Esophagus (tissue), 2 donors: ENCODE measurements around the gene BEND7. TPM values are rescaled to one million over a fixed set of nuclear protein-coding genes. Genes with fewer than 3 reads are reported as not detected.

Experiments
- H3K27ac ChIP-seq, 2 donors: one replicate each; pipeline ENCODE4 v1.5.1; 2013; ENCODE audit warnings: low read depth in 2 of 2, mild to moderate bottlenecking in 2 of 2, inconsistent platforms in 1 of 2, low read length in 1 of 2, moderate library complexity in 1 of 2
- H3K27me3 ChIP-seq, 2 donors: one replicate each; pipeline ENCODE4 v1.6.1; 2013; ENCODE audit warnings: low read length in 2 of 2, control low read depth in 1 of 2, mild to moderate bottlenecking in 1 of 2; ENCODE audit not compliant: insufficient read depth in 2 of 2, control insufficient read depth in 1 of 2
- H3K36me3 ChIP-seq, 2 donors: one replicate each; pipeline ENCODE4 v1.6.1; 2013; ENCODE audit warnings: low read length in 1 of 2; ENCODE audit not compliant: control insufficient read depth in 2 of 2, insufficient read depth in 2 of 2
- H3K4me1 ChIP-seq, 2 donors: one replicate each; pipeline ENCODE4 v1.6.1; 2013; ENCODE audit warnings: low read length in 1 of 2; ENCODE audit not compliant: control insufficient read depth in 2 of 2, insufficient read depth in 2 of 2
- H3K4me3 ChIP-seq, 2 donors: one replicate each; pipeline ENCODE4 v1.5.1; 2013; ENCODE audit warnings: low read length in 2 of 2, mild to moderate bottlenecking in 2 of 2, low read depth in 1 of 2, moderate library complexity in 1 of 2
- H3K9me3 ChIP-seq, 2 donors: one replicate each; pipeline ENCODE4 v1.6.1; 2013; ENCODE audit warnings: mild to moderate bottlenecking in 2 of 2, low read depth in 1 of 2, low read length in 1 of 2, moderate library complexity in 1 of 2; ENCODE audit not compliant: control insufficient read depth in 2 of 2, insufficient read depth in 1 of 2
- WGBS, 2 donors: extraction: QIAGEN DNeasy Blood & Tissue Kit; methylation state at CpG; one replicate each; pipeline ENCODE4 v1.1.7; 2013; 5-methylcytosine and 5-hydroxymethylcytosine counted together
- polyA plus RNA-seq, 2 donors: library from polyadenylated mRNA; stranded (reverse); fragments of 200-250 nt; gene quantifications; one replicate each; pipeline ENCODE4 v1.2.3, GENCODE V29; 2013
- donor health status: healthy with polysubstance abuse.
- donor health status: Bipolar disorder and iron deficiency.

The BEND7 gene
- polyA plus RNA-seq, 2 donors = 1.1 to 1.9 TPM

DNA sequence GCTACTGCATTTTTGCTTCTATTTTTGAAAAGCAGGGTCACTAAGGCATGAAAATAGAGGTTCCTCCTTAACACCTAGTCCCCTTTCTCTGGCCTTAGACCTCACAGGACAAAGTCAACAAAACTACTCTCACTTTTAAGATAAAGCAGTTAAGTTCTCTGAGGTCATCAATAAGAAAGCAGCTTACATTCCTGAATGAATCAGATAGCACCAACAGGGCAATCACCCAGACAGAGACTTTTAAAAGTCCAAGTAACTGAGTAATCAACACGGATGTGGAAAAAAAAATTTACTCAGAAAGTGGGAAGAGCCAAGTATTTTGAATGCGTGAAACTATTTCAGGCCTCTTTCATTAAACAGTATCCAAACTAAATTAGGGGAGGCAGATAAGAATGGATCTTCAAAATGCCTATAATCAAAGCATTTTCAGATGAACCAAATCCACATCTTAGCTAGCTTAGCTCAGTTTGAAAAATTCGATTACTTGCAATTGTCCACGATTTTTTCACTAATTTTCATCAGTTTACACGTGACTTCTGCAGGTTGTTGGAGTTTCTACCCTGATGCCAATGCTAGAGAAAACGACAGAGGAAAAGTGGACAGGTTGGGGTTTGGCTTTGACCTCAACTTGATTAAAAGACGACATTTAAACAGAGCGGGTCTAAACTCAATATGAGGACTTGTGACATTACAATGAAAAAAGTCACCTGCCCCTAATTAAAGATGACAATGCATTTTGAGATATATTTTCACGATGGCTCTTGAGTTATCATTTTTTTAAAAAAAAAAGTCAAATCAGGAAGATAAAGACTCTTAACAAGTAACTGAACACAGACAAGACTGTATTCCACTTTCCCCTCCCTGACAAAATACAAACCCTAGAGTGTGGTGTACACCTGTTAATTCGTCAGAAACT, 1.6 kb downstream of the BEND7 start:
- Histone ChIP-seq H3K9me3 (no peaks in the 10 kb centered on the region), H3K36me3 (no peaks in the 10 kb centered on the region), H3K27ac (no peak overlapping the region), H3K4me1 (no peaks in the 10 kb centered on the region), H3K4me3 (peak overlapping the region in 1 of 2 donors; percentile 75), H3K27me3 (no peaks in the 10 kb centered on the region)
- WGBS, 2 donors = 34 to 49% methylated on average over 10 of the region's 10 CpGs

DNA sequence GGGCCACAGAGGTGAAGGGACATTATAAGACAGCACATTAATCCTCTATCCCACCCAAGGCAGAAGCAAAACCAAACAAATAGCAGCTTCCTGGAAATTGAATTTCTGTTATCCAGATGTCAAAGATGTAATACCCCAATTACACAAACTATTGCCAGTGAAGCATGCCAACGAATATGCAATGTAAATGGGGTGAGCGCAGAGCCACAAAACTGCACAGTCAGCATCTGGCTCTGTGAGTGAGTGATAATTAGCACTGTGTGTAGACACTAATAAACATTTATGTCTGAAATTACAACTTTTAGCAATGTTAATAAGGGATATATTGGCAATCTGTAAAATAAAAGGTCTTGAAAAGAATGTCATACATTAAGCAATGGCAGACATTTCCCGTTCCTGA, 3.2 kb downstream of the BEND7 start:
- 77 to 85% methylated on average over 3 of the region's 3 CpGs for WGBS, 2 donors
- no peaks in the 10 kb centered on the region for H3K36me3 ChIP-seq
- no peak overlapping the region for H3K27ac ChIP-seq
- no peak overlapping the region for H3K4me3 ChIP-seq
- no peaks in the 10 kb centered on the region for H3K27me3 ChIP-seq
- H3K4me1 ChIP-seq = no peaks in the 10 kb centered on the region
- H3K9me3 ChIP-seq = no peaks in the 10 kb centered on the region

DNA sequence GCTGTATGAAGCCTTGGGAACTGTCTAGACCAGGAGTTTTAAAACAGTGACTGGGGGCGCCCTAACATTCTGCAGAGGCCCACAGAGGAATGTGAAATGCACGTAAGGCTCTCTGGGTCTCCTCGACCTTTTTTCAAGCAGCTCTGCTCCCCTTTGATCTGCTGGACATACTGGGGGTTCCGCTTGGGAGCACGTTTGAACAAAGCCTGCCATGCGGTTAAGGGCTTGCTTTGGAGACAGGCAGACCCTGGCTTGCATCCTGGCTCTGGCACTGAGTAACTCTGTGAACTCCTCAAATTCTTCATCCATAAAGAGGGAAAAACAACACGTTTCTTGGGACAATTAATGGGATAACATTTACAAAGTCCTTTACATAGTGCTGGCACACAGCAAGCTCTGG, 7.8 kb downstream of the BEND7 start:
- no peaks in the 10 kb centered on the region for H3K36me3 ChIP-seq
- no peak overlapping the region for H3K27ac ChIP-seq
- WGBS, 2 donors = 72 to 75% methylated on average over 7 of the region's 7 CpGs
- H3K4me3 ChIP-seq = no peak overlapping the region
- H3K27me3 ChIP-seq = no peaks in the 10 kb centered on the region
- H3K4me1 ChIP-seq = no peaks in the 10 kb centered on the region
- H3K9me3 ChIP-seq = no peaks in the 10 kb centered on the region

DNA sequence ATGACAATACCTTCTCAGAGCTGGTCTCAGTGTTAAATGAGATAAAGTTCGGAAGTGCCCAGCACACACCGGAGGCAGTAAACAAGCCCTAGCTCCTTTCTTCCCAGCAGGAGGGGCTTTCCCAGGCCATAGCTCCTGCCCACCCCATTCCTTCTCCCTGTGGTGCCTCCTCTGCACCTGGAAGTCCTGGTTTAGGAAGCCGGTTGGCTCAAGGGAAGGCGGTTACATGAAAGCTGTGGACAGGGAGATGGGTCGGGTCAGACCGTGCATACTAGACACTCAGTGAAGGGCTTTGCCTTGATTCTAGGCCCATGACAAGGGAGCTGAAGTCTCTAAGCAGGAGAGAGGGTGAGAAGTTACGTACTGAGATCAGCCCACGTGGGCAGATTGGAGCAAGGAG, 8.6 kb downstream of the BEND7 start:
- H3K4me1 ChIP-seq = no peaks in the 10 kb centered on the region
- no peaks in the 10 kb centered on the region for H3K36me3 ChIP-seq
- no peaks in the 10 kb centered on the region for H3K27me3 ChIP-seq
- WGBS, 2 donors = 90 to 91% methylated on average over 8 of the region's 8 CpGs
- no peak overlapping the region for H3K27ac ChIP-seq
- no peaks in the 10 kb centered on the region for H3K9me3 ChIP-seq
- H3K4me3 ChIP-seq = no peak overlapping the region

- H3K27me3 ChIP-seq = no peaks in the 10 kb centered on the region
- H3K4me3 ChIP-seq = no peak overlapping the region
- H3K9me3 ChIP-seq = no peaks in the 10 kb centered on the region
- H3K27ac ChIP-seq = no peak overlapping the region
- H3K4me1 ChIP-seq = no peaks in the 10 kb centered on the region
- no peaks in the 10 kb centered on the region for H3K36me3 ChIP-seq
- WGBS, 2 donors = 65 to 69% methylated on average over 8 of the region's 8 CpGs
These were observed 10.6 kb downstream of the BEND7 start for GRCh38 chr10:13518076-13518692.

DNA sequence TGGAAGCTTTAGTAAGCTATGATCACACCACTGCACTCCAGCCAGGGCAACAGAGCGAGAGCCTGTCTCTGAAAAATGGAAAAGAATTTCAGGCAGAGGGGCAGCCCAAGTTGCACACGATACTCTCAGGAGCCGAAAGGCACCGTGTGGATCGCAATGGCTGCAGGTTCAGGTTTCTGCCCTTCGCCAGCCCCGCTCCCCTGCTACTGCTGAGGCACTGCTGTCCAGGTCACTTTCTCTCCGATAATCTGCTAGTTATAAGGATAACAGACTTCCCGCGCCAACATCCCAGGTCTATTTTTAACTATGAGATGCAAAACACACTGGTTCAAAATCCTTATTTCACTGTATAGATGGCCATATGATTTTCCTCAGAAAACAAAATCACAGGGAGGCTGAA, 11.1 kb downstream of the BEND7 start:
- no peaks in the 10 kb centered on the region for H3K4me1 ChIP-seq
- WGBS, 2 donors = 84 to 89% methylated on average over 10 of the region's 10 CpGs
- H3K36me3 ChIP-seq = no peaks in the 10 kb centered on the region
- H3K4me3 ChIP-seq = no peak overlapping the region
- H3K9me3 ChIP-seq = no peaks in the 10 kb centered on the region
- H3K27ac ChIP-seq = no peak overlapping the region
- no peaks in the 10 kb centered on the region for H3K27me3 ChIP-seq

- H3K27me3 ChIP-seq = no peaks in the 10 kb centered on the region
- WGBS, 2 donors = 87 to 88% methylated on average over 13 of the region's 13 CpGs
- no peak overlapping the region for H3K27ac ChIP-seq
- no peaks in the 10 kb centered on the region for H3K9me3 ChIP-seq
- H3K4me3 ChIP-seq = no peak overlapping the region
- H3K36me3 ChIP-seq = no peaks in the 10 kb centered on the region
- H3K4me1 ChIP-seq = no peaks in the 10 kb centered on the region
These were observed 12.6 kb downstream of the BEND7 start for GRCh38 chr10:13516176-13516575.

DNA sequence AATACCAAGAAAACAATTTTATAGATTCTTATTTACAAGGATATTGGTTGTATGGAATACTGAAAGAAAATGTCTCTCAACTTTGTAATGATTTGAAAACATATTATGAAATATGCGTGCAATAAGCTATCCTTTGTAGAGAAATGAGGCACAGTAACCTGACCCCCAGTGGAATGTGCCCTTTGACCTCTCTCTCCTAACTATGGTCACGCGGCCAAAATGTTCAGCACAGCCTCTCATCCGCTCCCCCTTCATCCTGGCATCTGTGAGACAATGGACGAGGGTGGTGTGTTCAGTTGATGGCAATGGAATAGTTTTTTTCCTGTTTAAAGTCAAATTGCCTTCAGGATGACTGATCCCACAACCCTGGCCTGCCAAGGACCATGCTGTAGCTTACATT, 13.3 kb downstream of the BEND7 start:
- Histone ChIP-seq H3K27ac (no peak overlapping the region), H3K9me3 (no peaks in the 10 kb centered on the region), H3K4me3 (no peak overlapping the region), H3K4me1 (no peaks in the 10 kb centered on the region), H3K27me3 (no peaks in the 10 kb centered on the region), H3K36me3 (no peaks in the 10 kb centered on the region)
- 82 to 87% methylated on average over 5 of the region's 5 CpGs for WGBS, 2 donors

DNA sequence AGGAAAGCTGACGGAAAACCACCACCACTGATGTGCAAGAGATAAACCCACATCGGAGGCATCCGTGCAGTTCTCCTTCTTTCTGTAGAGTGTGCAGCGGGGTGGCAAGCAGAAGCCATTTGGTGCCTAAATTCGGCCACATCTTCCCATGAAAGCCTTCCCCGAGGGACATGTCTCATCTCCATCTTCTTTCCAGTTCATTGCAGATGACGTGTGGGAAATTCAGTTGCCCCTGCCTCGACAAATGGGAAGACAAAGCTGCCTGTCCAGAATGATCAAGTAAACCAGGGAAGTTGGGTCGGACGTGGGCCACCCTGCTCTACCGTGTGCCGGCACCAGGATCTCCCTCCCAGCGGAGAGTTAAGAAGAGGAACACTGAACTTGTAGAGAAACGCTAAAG, 14.5 kb downstream of the BEND7 start:
- 92 to 93% methylated on average over 14 of the region's 14 CpGs for WGBS, 2 donors
- no peaks in the 10 kb centered on the region for H3K27me3 ChIP-seq
- no peaks in the 10 kb centered on the region for H3K9me3 ChIP-seq
- H3K4me3 ChIP-seq = no peak overlapping the region
- H3K27ac ChIP-seq = no peak overlapping the region
- no peaks in the 10 kb centered on the region for H3K4me1 ChIP-seq
- no peaks in the 10 kb centered on the region for H3K36me3 ChIP-seq

- no peaks in the 10 kb centered on the region for H3K36me3 ChIP-seq
- no peaks in the 10 kb centered on the region for H3K4me1 ChIP-seq
- no peaks in the 10 kb centered on the region for H3K27me3 ChIP-seq
- no peaks in the 10 kb centered on the region for H3K9me3 ChIP-seq
- no peak overlapping the region for H3K4me3 ChIP-seq
- WGBS, 2 donors = 32 to 34% methylated on average over 2 of the region's 2 CpGs
- no peak overlapping the region for H3K27ac ChIP-seq
These were observed 16.2 kb downstream of the BEND7 start for GRCh38 chr10:13512564-13512963.
